Upper lobe of left lung (tissue), 4 donors: ENCODE measurements around the gene COASY.

Source experiments
- CTCF ChIP-seq, 6 experiments: fragments of 450-650 bp in 4 of 6; fragments of 200-600 bp in 2 of 6; sonication (generic) in 2 of 6; IDR thresholded peaks; one replicate each; pipeline ENCODE4 v1.5.1; 2016 to 2019; ENCODE audit warnings: antibody characterized with exemption in 6 of 6
- EP300 ChIP-seq, 4 donors: sonication (generic); formaldehyde crosslinking; IDR thresholded peaks; one replicate each; pipeline ENCODE4 v1.5.1; 2017; ENCODE audit warnings: antibody characterized with exemption in 4 of 4, control low read depth in 2 of 4
- POLR2A ChIP-seq, 4 donors: fragments of 450-650 bp; IDR thresholded peaks; one replicate each; pipeline ENCODE4 v1.5.1; 2016 to 2017; ENCODE audit warnings: antibody characterized with exemption in 4 of 4, mild to moderate bottlenecking in 2 of 4
- POLR2AphosphoS5 ChIP-seq, 2 donors: sonication (generic); formaldehyde crosslinking; IDR thresholded peaks; one replicate each; pipeline ENCODE4 v1.5.1; 2017; ENCODE audit warnings: antibody characterized with exemption in 2 of 2

- TF ChIP-seq CTCF (IDR thresholded peaks at IDR 0.05) (no peak), POLR2A (IDR thresholded peaks at IDR 0.05) (no peak), POLR2AphosphoS5 (IDR thresholded peaks at IDR 0.05) (no peak), EP300 (IDR thresholded peaks at IDR 0.05) (no peak)
Measured at GRCh38 chr17:42535155-42536047, 26.5 kb upstream of the COASY start.
